Fibroblast of mammary gland (primary cell): ENCODE data around the gene EPS8L2.

Experiments used
- DNase-seq: peaks from one replicate; pipeline ENCODE4 v3.0.0-alpha.2; 2010; ENCODE audit warnings: low read depth
- H3K4me3 ChIP-seq: 2 replicates; pipeline ENCODE4 v1.5.1; 2011; ENCODE audit warnings: low read depth, mild to moderate bottlenecking, low read length, moderate library complexity; ENCODE audit not compliant: control insufficient read depth
- TF ChIP-seq, protein P1 (sequence below): conservative IDR thresholded peaks from 2 replicates; pipeline ENCODE4 v1.5.1; 2011; ENCODE audit warnings: low read depth, low read length, inconsistent platforms; ENCODE audit not compliant: control insufficient read depth, insufficient read depth

The EPS8L2 gene

GRCh38 chr11:708511-708910 lies 2.5 kb downstream of the EPS8L2 start:
- no peak overlapping the region for H3K4me3 ChIP-seq
- DNase-seq, result no peak
- TF ChIP-seq, protein P1, sequence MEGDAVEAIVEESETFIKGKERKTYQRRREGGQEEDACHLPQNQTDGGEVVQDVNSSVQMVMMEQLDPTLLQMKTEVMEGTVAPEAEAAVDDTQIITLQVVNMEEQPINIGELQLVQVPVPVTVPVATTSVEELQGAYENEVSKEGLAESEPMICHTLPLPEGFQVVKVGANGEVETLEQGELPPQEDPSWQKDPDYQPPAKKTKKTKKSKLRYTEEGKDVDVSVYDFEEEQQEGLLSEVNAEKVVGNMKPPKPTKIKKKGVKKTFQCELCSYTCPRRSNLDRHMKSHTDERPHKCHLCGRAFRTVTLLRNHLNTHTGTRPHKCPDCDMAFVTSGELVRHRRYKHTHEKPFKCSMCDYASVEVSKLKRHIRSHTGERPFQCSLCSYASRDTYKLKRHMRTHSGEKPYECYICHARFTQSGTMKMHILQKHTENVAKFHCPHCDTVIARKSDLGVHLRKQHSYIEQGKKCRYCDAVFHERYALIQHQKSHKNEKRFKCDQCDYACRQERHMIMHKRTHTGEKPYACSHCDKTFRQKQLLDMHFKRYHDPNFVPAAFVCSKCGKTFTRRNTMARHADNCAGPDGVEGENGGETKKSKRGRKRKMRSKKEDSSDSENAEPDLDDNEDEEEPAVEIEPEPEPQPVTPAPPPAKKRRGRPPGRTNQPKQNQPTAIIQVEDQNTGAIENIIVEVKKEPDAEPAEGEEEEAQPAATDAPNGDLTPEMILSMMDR, result no peak

DNA sequence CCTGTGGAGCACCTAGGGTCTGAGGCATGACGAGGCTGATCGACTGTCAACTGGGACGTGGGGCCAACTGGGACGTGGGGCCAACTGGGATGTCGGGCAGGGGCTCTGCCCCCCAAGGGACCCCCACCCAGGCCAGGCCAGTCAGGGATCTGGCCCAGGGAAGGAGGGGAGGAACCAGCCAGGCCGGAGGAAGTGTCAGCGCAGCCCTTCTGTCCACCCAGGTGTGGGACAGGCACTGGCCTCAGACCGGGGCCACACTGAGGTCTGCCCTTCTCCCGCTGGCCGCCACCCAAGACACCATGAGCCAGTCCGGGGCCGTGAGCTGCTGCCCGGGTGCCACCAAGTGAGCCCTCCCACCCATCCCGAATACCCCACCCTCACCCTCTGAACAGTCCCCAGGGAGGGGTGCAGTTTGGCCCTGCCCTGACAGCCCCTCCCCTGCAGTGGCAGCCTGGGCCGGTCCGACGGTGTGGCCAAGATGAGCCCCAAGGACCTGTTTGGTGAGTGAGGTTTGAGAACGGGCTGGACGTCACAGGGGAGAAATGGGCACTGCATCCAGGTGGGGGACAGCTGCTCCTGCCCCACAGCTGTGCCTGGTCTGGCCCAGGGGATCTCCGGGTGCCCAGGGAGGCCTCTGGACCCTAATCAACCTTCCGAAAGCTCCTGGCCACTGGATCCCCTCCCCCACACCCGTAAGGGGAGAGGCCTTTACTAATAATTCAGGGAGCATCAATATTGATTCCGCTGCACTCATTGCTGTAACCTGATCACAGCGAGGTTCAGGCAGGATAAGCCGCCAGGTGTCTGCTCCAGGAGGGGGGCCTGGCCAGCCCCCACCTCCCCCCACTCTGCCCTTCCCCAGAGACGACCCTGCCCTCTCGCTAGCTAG lies 3.3 kb downstream of the EPS8L2 start:
- TF ChIP-seq, protein P1, result no peak
- DNase-seq, result no peak
- H3K4me3 ChIP-seq, result no peak overlapping the region

GRCh38 chr11:714436-714835 lies 8.4 kb downstream of the EPS8L2 start:
- no peak overlapping the region for H3K4me3 ChIP-seq
- TF ChIP-seq, protein P1, result no peak
- no peak for DNase-seq

GRCh38 chr11:719214-720016 lies 13.4 kb downstream of the EPS8L2 start:
- TF ChIP-seq, protein P1, result no peak
- no peak for DNase-seq
- no peak overlapping the region for H3K4me3 ChIP-seq

DNA sequence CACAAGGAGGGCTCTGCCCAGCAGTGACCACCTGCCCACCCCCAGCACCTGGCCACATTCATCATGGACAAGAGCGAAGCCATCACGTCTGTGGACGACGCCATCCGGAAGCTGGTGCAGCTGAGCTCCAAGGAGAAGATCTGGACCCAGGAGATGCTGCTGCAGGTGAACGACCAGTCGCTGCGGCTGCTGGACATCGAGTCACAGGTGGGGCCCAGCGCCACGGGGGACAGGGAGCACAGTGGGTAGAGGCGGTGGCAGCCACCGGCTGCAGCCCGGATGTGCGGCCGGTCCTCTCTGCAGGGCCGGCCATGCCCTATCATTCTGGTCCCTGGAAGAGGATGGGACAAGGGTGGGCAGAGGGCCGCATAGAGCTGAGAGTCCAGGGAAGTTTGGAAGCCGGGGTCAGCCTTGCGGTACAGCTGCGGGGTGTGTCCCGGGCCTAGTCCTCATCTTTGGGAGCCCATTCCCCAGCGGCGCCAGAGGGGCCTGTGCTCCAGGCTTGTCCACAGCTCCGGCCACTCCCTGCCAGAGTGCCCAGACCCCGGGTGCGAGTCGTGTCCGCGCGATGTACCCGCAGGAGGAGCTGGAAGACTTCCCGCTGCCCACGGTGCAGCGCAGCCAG lies 14.1 kb downstream of the EPS8L2 start:
- no peak for DNase-seq
- TF ChIP-seq, protein P1, result no peak
- H3K4me3 ChIP-seq, result no peak overlapping the region

GRCh38 chr11:720642-721246 lies 14.7 kb downstream of the EPS8L2 start:
- H3K4me3 ChIP-seq, result no peak overlapping the region
- TF ChIP-seq, protein P1, result no peak
- DNase-seq, result no peak
